ENCODE results near the gene TCEANC2.

DNA sequence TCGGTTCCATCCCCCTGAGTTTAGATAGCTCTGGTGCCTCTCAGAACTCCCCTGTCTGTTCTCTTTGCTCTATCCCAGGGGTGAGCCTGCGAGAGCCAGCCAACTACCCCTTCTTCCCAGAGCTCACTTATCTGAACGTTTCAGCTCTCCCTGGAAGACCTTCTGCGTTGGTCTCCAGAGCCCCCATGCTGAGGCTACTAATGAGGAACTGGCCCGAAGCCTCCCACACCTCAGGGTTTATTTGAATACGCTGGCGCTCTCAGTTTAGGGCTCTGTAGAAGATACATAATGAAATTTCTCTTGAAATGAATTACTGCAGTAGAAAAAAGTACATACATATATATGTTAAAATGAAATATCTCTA lies 43.5 kb downstream of the TCEANC2 start:
- TF ChIP-seq RAD21 (IDR thresholded peaks at IDR 0.05; ENCODE audit: low read depth) = no peak
- TF ChIP-seq EP300 (IDR thresholded peaks at IDR 0.05; ENCODE audit: borderline replicate concordance) = no peak
- no peak for TF ChIP-seq TAF1 (IDR thresholded peaks at IDR 0.05; ENCODE audit: low read depth)
- no peak for TF ChIP-seq CREB1 (IDR thresholded peaks at IDR 0.05; ENCODE audit: low read depth)
- TF ChIP-seq, protein P1, sequence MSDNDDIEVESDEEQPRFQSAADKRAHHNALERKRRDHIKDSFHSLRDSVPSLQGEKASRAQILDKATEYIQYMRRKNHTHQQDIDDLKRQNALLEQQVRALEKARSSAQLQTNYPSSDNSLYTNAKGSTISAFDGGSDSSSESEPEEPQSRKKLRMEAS (IDR thresholded peaks at IDR 0.05) = no peak
- TF ChIP-seq TEAD4 (IDR thresholded peaks at IDR 0.05) = no peak
- no peak for TF ChIP-seq ZBTB7A (IDR thresholded peaks at IDR 0.05; ENCODE audit: low read depth)
- no peak for TF ChIP-seq CEBPB (IDR thresholded peaks at IDR 0.05)
- TF ChIP-seq YY1 (IDR thresholded peaks at IDR 0.05; ENCODE audit: low read depth) = no peak
- TF ChIP-seq, protein P2, sequence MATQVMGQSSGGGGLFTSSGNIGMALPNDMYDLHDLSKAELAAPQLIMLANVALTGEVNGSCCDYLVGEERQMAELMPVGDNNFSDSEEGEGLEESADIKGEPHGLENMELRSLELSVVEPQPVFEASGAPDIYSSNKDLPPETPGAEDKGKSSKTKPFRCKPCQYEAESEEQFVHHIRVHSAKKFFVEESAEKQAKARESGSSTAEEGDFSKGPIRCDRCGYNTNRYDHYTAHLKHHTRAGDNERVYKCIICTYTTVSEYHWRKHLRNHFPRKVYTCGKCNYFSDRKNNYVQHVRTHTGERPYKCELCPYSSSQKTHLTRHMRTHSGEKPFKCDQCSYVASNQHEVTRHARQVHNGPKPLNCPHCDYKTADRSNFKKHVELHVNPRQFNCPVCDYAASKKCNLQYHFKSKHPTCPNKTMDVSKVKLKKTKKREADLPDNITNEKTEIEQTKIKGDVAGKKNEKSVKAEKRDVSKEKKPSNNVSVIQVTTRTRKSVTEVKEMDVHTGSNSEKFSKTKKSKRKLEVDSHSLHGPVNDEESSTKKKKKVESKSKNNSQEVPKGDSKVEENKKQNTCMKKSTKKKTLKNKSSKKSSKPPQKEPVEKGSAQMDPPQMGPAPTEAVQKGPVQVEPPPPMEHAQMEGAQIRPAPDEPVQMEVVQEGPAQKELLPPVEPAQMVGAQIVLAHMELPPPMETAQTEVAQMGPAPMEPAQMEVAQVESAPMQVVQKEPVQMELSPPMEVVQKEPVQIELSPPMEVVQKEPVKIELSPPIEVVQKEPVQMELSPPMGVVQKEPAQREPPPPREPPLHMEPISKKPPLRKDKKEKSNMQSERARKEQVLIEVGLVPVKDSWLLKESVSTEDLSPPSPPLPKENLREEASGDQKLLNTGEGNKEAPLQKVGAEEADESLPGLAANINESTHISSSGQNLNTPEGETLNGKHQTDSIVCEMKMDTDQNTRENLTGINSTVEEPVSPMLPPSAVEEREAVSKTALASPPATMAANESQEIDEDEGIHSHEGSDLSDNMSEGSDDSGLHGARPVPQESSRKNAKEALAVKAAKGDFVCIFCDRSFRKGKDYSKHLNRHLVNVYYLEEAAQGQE (IDR thresholded peaks at IDR 0.05; ENCODE audit: low read depth) = no peak
- TF ChIP-seq NFIC (IDR thresholded peaks at IDR 0.05) = no peak

All from Ishikawa (cell line).